Mucosa of rectum (tissue), 2 donors: ENCODE results near the gene SLC25A25.
A peak's percentile ranks its signal among the peaks of the same experiment; 100 is the strongest.

Experiments used
- H3K27ac ChIP-seq, 2 donors: one replicate each; pipeline ENCODE4 v1.7.0; 2013; ENCODE audit warnings: inconsistent platforms in 2 of 2, low read depth in 2 of 2, low read length in 2 of 2
- H3K27me3 ChIP-seq, 2 donors: one replicate each; pipeline ENCODE4 v1.7.0; 2013; ENCODE audit warnings: low read length in 2 of 2; ENCODE audit not compliant: control insufficient read depth in 2 of 2, insufficient read depth in 2 of 2
- H3K36me3 ChIP-seq, 2 donors: one replicate each; pipeline ENCODE4 v1.7.0; 2013; ENCODE audit warnings: low read length in 2 of 2; ENCODE audit not compliant: control insufficient read depth in 2 of 2, insufficient read depth in 2 of 2
- H3K4me1 ChIP-seq, 2 donors: one replicate each; pipeline ENCODE4 v1.7.0; 2013; ENCODE audit warnings: low read length in 2 of 2, mild to moderate bottlenecking in 1 of 2; ENCODE audit not compliant: control insufficient read depth in 2 of 2, insufficient read depth in 2 of 2
- H3K4me3 ChIP-seq, 2 donors: one replicate each; pipeline ENCODE4 v1.7.0; 2013; ENCODE audit warnings: low read length in 2 of 2
- H3K9ac ChIP-seq, 2 donors: one replicate each; pipeline ENCODE4 v1.7.0; 2013; ENCODE audit warnings: low read length in 2 of 2, low read depth in 1 of 2, mild to moderate bottlenecking in 1 of 2
- H3K9me3 ChIP-seq, 2 donors: one replicate each; pipeline ENCODE4 v1.7.0; 2013; ENCODE audit warnings: low read length in 2 of 2; ENCODE audit not compliant: control insufficient read depth in 2 of 2
- donor health status: healthy.
- donor health status: Normal muscosa, but diverticular disease.

The SLC25A25 gene

GRCh38 chr9:128049843-128050242 lies 18.2 kb upstream of the SLC25A25 start:
- H3K4me1 ChIP-seq: peaks cover 0 to 11% of the 10 kb centered on the region in 2 donors
- H3K27me3 ChIP-seq: no peaks in the 10 kb centered on the region
- H3K9me3 ChIP-seq: no peaks in the 10 kb centered on the region
- no peak overlapping the region for H3K9ac ChIP-seq
- H3K36me3 ChIP-seq: no peaks in the 10 kb centered on the region
- no peak overlapping the region for H3K4me3 ChIP-seq
- H3K27ac ChIP-seq: no peak overlapping the region

GRCh38 chr9:128051932-128052709 lies 15.9 kb upstream of the SLC25A25 start:
- Histone ChIP-seq H3K36me3 (no peaks in the 10 kb centered on the region), H3K27ac (peak overlapping the region; percentile 32 to 83), H3K27me3 (no peaks in the 10 kb centered on the region)

GRCh38 chr9:128053560-128053959 lies 14.5 kb upstream of the SLC25A25 start:
- H3K4me1 ChIP-seq: peaks cover 6 to 40% of the 10 kb centered on the region in 2 donors
- no peaks in the 10 kb centered on the region for H3K27me3 ChIP-seq
- peak overlapping the region in 1 of 2 donors; percentile 16 for H3K27ac ChIP-seq
- no peak overlapping the region for H3K9ac ChIP-seq
- no peak overlapping the region for H3K4me3 ChIP-seq
- H3K9me3 ChIP-seq: no peaks in the 10 kb centered on the region
- H3K36me3 ChIP-seq: no peaks in the 10 kb centered on the region

More at GRCh38 chr9:128051932-128052709, 15.9 kb upstream of the SLC25A25 start:
- Histone ChIP-seq H3K4me3 (no peak overlapping the region), H3K9me3 (no peaks in the 10 kb centered on the region), H3K4me1 (peaks cover 4 to 29% of the 10 kb centered on the region in 2 donors), H3K9ac (peak overlapping the region in 1 of 2 donors; percentile 33)

GRCh38 chr9:128054087-128054486 lies 13.9 kb upstream of the SLC25A25 start:
- peaks cover 6 to 40% of the 10 kb centered on the region in 2 donors for H3K4me1 ChIP-seq
- H3K27ac ChIP-seq: peak overlapping the region in 1 of 2 donors; percentile 26
- no peak overlapping the region for H3K4me3 ChIP-seq
- no peaks in the 10 kb centered on the region for H3K27me3 ChIP-seq
- no peak overlapping the region for H3K9ac ChIP-seq
- no peaks in the 10 kb centered on the region for H3K36me3 ChIP-seq
- H3K9me3 ChIP-seq: no peaks in the 10 kb centered on the region

- H3K27me3 ChIP-seq: no peaks in the 10 kb centered on the region
- H3K9ac ChIP-seq: peak overlapping the region in 1 of 2 donors; percentile 37
- H3K9me3 ChIP-seq: no peaks in the 10 kb centered on the region
- H3K27ac ChIP-seq: peak overlapping the region; percentile 18 to 77
- peaks cover 6 to 47% of the 10 kb centered on the region in 2 donors for H3K4me1 ChIP-seq
- no peak overlapping the region for H3K4me3 ChIP-seq
- no peaks in the 10 kb centered on the region for H3K36me3 ChIP-seq
Measured at GRCh38 chr9:128055344-128056040, 12.5 kb upstream of the SLC25A25 start.

- peaks cover 10 to 52% of the 10 kb centered on the region in 2 donors for H3K4me1 ChIP-seq
- no peak overlapping the region for H3K4me3 ChIP-seq
- H3K9ac ChIP-seq: peak overlapping the region in 1 of 2 donors; percentile 23
- no peaks in the 10 kb centered on the region for H3K27me3 ChIP-seq
- no peaks in the 10 kb centered on the region for H3K36me3 ChIP-seq
- peak overlapping the region; percentile 13 to 77 for H3K27ac ChIP-seq
- H3K9me3 ChIP-seq: no peaks in the 10 kb centered on the region
Measured at GRCh38 chr9:128056086-128056485, 11.9 kb upstream of the SLC25A25 start.

- peak overlapping the region; percentile 74 to 88 for H3K27ac ChIP-seq
- H3K4me1 ChIP-seq: peaks cover 16 to 53% of the 10 kb centered on the region in 2 donors
Measured at GRCh38 chr9:128056887-128057723, 10.9 kb upstream of the SLC25A25 start.

GRCh38 chr9:128057724-128058409 lies 10.2 kb upstream of the SLC25A25 start:
- Histone ChIP-seq H3K27ac (peak overlapping the region; percentile 74 to 88), H3K9me3 (no peaks in the 10 kb centered on the region), H3K9ac (peak overlapping the region in 1 of 2 donors; percentile 53), H3K4me3 (no peak overlapping the region), H3K27me3 (no peaks in the 10 kb centered on the region), H3K36me3 (peaks cover 1 to 3% of the 10 kb centered on the region in 2 donors), H3K4me1 (peaks cover 16 to 52% of the 10 kb centered on the region in 2 donors)

More at GRCh38 chr9:128056887-128057723, 10.9 kb upstream of the SLC25A25 start:
- no peaks in the 10 kb centered on the region for H3K27me3 ChIP-seq
- H3K9ac ChIP-seq: peak overlapping the region; percentile 47 to 53
- peak overlapping the region in 1 of 2 donors; percentile 41 for H3K4me3 ChIP-seq
- H3K36me3 ChIP-seq: peaks cover 0 to 3% of the 10 kb centered on the region in 2 donors
- H3K9me3 ChIP-seq: no peaks in the 10 kb centered on the region

GRCh38 chr9:128059365-128059983 lies 8.6 kb upstream of the SLC25A25 start:
- Histone ChIP-seq H3K27ac (peak overlapping the region; percentile 3 to 18), H3K9me3 (no peaks in the 10 kb centered on the region), H3K9ac (no peak overlapping the region), H3K36me3 (peaks cover 8 to 11% of the 10 kb centered on the region in 2 donors), H3K4me1 (peaks cover 16 to 49% of the 10 kb centered on the region in 2 donors), H3K4me3 (no peak overlapping the region), H3K27me3 (no peaks in the 10 kb centered on the region)
